ENCODE data around the gene GCH1.
"Not testable (repeated sequence)": the region's sequence is repeated elsewhere in the genome, so short reads cannot be mapped to it uniquely, and the experiment has no call there.

Gene GCH1

GRCh38 chr14:54906075-54906474 lies 3.4 kb upstream of the GCH1 start:
- DNase-seq, result no peak

- DNase-seq, result peak; percentile 85
Measured at GRCh38 chr14:54902143-54902520, 494 bp downstream of the GCH1 start.

DNA sequence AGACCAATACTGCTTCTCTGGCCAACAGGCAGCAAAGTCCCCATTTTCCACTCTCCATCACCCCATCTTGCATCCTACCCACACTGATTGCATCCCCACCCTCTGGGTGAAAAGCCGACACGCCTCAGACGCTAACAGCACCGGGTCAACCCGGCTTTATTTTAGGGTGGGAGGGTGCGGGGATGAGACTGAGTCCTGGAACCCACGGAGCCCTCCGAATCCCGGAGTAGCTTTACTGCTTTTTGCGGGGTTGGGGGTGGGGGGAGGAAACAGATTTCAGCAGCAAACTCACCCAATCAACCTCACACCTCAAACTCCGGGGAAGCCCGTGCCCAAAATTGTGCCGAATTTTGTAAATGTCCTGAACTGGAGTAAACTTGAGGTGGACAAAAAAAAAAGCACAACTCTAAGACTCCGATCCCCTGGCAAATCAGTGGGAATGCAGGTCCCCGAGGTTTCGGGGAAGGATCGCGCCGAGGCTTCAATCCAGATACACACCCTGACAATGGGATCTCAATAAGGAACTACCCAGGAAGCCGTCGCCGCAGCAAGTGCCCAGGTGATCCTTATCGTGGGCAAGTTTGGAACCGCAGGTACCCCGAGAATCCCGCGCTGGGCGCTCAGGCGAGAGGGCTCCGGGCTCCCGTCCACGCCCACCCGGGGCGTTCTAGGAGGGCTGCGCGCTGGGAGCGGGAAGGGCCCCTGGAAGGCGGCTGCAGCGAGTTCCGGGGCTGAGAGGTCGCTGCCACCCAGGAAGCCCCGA lies 1.1 kb downstream of the GCH1 start:
- peak; percentile 42 for DNase-seq

GRCh38 chr14:54899573-54899972 lies 3.1 kb downstream of the GCH1 start:
- DNase-seq, result no peak

DNA sequence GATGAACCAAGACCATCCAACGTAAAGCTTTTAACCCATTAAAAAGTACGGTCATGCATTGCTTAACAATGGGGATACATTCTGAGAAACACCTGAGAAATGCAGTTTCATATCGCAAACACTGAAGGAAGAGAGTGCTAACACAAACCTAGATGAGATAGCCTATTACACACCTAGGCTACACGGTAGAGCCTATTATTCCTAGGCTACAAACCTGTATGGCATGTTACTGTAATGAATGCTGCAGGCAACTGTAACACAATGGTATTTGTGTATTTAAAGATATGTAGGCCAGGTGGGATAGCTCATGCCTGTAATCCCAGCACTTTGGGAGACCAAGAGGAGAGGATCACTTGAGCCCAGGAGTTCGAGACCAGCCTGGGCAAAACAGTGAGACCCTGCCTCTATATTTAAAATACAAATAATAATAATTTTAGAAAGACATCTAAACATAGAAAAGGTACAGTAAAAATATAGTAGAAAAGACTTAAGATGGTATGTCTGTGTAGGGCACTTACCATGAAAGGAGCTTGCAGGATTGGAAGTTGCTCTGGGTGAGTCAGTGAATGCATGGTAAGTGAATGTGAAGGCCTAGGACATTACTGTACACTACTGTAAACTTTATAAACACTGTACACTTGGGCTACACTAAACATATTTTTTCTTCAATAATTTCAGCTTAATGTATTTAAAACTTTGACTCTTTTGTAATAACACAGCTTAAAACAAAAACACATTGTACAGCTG lies 4.6 kb downstream of the GCH1 start:
- not testable (repeated sequence) for DNase-seq

DNA sequence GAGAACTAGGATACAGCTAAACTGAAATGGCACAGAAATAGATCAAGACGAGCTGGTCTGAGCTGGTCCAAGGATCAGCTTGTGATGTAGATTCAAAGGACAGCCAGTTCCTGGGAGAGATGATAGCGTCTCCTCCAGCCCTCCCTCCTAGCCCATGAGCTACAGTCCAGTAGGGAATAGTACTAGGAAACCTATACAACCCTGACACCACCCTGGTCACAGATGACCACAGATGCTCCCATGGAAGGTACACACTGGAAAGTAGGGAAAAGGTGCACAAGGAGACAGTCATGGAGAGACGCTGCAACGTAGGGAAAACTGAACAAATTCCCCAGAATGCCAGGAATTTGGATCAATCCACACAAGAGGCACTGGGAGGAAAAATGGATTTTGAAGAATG lies 6.9 kb downstream of the GCH1 start:
- DNase-seq, result no peak

- no peak for DNase-seq
Measured at GRCh38 chr14:54894995-54895394, 7.6 kb downstream of the GCH1 start.

DNA sequence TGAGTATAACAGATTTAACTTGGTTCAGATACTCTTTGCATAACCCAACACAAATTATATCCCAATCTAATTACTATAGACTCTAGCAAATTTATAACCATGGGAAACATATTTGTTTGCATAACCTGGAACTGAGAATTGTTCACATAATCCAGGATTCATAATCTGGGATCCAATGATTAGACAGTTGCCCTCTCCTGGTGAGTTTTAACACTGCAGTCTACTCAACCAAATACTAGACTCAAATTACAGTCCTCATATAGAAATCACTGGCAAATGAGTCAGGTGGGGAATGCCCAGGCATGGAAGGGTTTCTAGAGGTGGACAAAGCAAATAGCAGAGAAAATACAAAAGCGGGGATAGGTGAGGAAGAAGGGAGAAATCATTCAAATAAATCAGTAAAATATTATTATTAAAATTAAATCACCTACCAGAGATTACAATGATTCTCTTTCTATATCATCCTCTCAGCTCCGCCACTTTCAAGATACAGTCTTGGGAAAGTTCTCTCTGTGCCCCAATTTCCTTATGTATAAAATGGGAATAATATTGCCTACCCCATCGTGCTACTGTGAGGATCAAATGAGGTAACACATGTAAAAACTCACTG lies 9.4 kb downstream of the GCH1 start:
- no peak for DNase-seq

- DNase-seq, result no peak
Measured at GRCh38 chr14:54891471-54892245, 11.0 kb downstream of the GCH1 start.

- DNase-seq, result no peak
Measured at GRCh38 chr14:54890788-54891187, 11.8 kb downstream of the GCH1 start.

- no peak for DNase-seq
Measured at GRCh38 chr14:54889919-54890318, 12.7 kb downstream of the GCH1 start.

GRCh38 chr14:54882521-54882920 lies 20.1 kb downstream of the GCH1 start:
- no peak for DNase-seq

DNA sequence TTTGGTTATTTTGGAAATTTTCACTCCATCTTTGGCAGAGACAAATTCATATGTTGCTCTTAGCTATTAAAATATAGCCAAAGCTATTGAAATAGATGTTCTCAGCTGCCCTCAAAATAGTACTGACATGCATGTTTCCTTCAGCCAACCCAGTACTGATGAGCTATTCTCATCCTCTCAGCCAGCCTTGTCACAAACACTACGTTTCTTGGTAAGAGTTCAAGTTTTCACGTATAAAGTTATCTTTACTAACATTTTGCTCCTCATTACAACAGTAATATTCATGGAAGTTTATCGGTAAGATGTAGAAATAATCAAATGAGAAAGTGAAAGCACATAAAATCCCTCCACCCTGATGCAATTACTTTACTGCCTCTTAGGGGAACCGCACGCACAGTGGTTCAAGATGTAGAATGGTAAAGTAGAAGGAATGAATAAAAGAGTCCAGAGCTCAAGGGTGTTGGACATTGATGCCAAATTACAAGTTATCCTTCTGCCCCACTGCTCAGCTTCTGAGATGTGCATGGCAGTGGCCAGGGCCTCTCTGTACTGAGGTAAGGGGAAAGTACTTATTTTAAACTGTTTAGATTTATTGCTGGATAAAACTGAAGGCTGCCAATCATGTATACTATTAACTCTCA lies 20.7 kb downstream of the GCH1 start:
- DNase-seq, result no peak

DNA sequence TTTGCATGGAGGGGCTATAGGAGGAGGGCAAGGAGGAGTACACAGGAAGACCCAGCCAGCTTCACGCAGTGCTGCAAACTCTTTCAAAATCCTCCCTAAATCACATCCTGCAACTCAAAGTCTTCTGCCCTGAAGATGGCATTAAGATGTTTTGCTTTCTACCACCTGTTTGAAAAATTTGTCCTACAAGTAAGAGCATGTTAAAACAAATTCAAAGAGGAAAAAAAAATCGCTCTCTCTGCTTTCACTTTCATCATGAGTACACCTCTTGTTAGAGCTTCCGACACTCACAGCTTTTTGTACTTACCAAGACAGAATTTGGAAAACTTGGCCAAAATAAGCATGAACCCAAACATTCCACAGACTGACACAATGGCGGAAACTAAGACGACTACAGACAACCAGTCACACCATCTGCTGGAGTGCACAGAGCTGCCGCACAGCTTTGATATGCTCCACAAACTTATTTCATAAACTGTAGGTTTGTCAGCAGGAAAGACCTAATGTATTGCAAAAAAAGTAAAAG lies 21.3 kb downstream of the GCH1 start:
- peak; percentile 41 for DNase-seq

DNA sequence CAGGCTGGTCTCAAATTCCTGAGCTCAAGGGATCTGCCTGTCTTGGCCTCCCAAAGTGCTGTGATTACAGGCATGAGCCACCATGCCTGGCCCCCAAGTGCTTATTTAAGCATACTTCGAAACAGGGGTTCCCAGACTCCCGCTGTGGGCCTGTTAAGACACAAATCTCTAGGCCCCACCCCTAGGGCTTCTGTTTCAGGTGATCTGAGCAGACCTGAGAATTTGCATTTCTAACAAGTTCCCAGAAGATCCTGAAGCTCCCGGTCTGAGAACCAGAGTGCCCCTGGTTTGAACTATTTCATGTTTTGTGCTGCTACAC lies 25.0 kb downstream of the GCH1 start:
- DNase-seq, result no peak

- no peak for DNase-seq
Measured at GRCh38 chr14:54877015-54877702, 25.5 kb downstream of the GCH1 start.

DNA sequence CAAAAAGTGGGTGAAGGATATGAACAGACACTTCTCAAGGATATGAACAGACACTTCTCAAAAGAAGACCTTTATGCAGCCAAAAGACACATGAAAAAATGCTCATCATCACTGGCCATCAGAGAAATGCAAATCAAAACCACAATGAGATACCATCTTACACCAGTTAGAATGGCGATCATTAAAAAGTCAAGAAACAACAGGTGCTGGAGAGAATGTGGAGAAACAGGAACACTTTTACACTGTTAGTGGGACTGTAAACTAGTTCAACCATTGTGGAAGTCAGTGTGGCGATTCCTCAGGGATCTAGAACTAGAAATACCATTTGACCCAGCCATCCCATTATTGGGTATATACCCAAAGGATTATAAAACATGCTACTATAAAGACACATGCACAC lies 27.0 kb downstream of the GCH1 start:
- DNase-seq, result not testable (repeated sequence)

DNA sequence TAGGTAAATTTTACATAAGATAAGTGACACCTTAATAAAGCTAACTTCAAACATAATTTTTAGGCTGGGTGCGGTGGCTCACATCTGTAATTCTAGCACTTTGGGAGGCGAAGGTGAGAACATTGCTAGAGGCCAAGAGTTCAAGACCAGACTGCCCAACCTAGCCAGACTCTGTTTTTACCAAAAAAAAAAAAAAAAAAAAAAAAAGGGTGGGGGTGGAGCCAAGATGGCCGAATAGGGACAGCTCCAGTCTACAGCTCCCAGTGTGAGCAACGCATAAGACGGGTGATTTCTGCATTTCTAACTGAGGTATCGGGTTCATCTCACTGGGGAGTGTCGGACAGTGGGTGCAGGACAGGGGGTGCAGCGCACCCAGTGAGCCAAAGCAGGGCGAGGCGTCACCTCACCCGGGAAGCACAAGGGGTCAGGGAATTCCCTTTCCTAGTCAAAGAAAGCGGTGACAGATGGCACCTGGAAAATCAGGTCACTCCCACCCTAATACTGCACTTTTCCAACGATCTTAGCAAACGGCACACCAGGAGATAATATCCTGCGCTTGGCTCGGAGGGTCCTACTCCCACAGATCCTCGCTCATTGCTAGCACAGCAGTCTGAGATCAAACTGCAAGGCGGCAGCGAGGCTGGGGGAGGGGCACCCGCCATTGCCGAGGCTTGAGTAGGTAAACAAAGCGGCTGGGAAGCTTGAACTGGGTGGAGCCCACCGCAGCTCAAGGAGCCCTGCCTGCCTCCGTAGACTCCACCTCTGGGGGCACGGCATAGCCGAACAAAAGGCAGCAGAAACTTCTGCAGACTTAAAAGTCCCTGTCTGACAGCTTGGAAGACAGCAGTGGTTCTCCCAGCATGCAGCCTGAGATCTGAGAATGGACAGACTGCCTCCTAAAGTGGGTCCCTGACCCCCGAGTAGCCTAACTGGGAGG lies 32.2 kb downstream of the GCH1 start:
- not testable (repeated sequence) for DNase-seq

GRCh38 chr14:54867011-54867410 lies 35.6 kb downstream of the GCH1 start:
- no peak for DNase-seq

DNA sequence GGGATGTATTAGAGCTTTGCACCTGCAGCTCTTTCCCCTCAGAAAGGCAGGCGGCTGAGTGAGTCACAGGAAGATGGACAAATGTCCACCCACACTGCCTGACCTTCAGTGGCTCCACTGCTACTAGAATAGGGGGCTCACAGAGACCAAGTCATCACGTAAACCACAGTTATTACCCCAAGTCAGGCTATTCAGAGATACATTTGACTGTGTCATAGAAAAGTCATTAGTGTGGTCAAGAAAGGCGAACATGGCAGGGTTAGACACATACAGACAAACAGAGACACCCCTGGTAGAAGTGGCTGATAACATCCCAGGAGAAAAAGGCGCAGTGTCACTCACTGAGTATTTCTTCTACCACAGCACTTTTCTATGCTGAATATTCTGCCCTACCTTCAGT lies 36.0 kb downstream of the GCH1 start:
- DNase-seq, result no peak

DNA sequence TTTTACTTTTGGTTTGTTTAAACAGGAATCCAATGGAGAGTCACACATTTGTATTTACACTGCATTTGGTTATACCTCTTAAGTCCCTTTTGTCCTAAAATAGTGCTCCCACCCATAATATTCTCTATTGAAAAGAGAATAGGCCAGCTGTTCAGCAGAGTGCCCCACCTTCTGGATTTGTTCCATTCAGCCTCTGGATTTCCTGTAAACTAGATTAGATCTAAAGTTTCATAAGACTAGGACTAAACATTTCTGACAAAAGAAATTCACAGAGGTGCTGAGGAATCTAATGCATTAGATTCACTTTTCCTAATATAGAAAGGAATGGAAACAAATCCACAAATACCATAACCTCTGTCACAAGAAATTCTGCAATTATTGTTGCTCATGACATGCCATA lies 38.1 kb downstream of the GCH1 start:
- no peak for DNase-seq
